ENCODE results near the gene ZBTB7C.

DNA sequence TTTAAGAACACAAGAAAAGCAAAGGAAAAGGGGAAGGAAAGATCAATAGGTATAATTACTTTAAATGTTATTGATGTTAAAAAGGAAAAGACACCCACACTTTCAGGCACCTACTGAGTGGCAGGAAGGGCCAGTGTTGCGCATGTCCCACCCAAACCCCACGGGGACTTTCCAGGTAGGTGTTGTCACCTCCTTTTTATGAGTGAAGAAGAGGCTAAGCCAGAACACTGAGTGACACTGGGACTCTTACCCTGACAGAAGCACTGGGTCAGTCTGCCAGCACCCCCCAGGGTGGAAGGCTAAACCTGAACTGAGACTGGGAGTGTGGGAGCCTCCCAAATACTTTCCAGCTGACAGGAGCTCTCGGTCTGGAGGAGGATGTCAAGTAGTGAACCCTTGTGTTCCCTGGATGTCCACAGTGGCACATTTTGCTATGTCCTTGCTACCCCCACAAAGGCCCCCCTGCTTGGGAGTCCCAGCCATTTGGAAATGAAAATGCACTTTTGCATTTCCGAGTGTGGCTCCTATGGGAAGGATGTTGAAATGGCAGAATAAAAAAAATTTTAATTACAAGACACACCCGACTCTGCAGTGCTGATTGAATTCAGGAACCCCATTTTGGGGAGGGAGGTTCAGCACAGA lies 387.8 kb downstream of the ZBTB7C start:
- TF ChIP-seq, protein P1, sequence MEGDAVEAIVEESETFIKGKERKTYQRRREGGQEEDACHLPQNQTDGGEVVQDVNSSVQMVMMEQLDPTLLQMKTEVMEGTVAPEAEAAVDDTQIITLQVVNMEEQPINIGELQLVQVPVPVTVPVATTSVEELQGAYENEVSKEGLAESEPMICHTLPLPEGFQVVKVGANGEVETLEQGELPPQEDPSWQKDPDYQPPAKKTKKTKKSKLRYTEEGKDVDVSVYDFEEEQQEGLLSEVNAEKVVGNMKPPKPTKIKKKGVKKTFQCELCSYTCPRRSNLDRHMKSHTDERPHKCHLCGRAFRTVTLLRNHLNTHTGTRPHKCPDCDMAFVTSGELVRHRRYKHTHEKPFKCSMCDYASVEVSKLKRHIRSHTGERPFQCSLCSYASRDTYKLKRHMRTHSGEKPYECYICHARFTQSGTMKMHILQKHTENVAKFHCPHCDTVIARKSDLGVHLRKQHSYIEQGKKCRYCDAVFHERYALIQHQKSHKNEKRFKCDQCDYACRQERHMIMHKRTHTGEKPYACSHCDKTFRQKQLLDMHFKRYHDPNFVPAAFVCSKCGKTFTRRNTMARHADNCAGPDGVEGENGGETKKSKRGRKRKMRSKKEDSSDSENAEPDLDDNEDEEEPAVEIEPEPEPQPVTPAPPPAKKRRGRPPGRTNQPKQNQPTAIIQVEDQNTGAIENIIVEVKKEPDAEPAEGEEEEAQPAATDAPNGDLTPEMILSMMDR (IDR thresholded peaks at IDR 0.05) = no peak
- TF ChIP-seq POLR2A (IDR thresholded peaks at IDR 0.05) (no peak), POLR2AphosphoS5 (IDR thresholded peaks at IDR 0.05) (no peak)
